Heart left ventricle (tissue), 16 donors: ENCODE data around the gene HAUS8. TPM values are rescaled to one million over a fixed set of nuclear protein-coding genes. Genes with fewer than 3 reads are reported as not detected.
A peak's percentile ranks its signal among the peaks of the same experiment; 100 is the strongest.

Experiments
- ATAC-seq, 4 donors: fragments of 200-7000 bp; cut with Tn5 transposase; one replicate each; pipeline ENCODE4 v1.9.1; 2020 to 2022; ENCODE audit warnings: moderate library complexity in 4 of 4, mild to moderate bottlenecking in 3 of 4, moderate number of reproducible peaks in 1 of 4
- DNase-seq, 5 donors: peaks; one replicate each; pipeline ENCODE4 v3.0.0-alpha.2; 2020
- H3K27ac ChIP-seq, 12 donors: fragments of 200-600 bp; sonication (generic) in 4 of 12; one replicate each; pipeline versions ENCODE4 v1.5.0 to v1.8.0; 2016 to 2022; ENCODE audit warnings: mild to moderate bottlenecking in 2 of 12
- H3K27me3 ChIP-seq, 9 donors: fragments of 200-600 bp; sonication (generic) in 2 of 9; one replicate each; pipeline versions ENCODE4 v1.5.1 to v1.8.0; 2016 to 2022; ENCODE audit warnings: mild to moderate bottlenecking in 3 of 9
- H3K36me3 ChIP-seq, 9 donors: fragments of 200-600 bp; sonication (generic) in 2 of 9; one replicate each; pipeline versions ENCODE4 v1.5.0 to v1.8.0; 2018 to 2022; ENCODE audit warnings: mild to moderate bottlenecking in 2 of 9
- H3K4me1 ChIP-seq, 12 donors: fragments of 200-600 bp; sonication (generic) in 4 of 12; one replicate each; pipeline versions ENCODE4 v1.5.0 to v1.8.0; 2016 to 2022; ENCODE audit warnings: mild to moderate bottlenecking in 3 of 12
- H3K4me3 ChIP-seq, 12 donors: fragments of 200-600 bp; sonication (generic) in 4 of 12; one replicate each; pipeline versions ENCODE4 v1.5.0 to v1.8.0; 2017 to 2022; ENCODE audit warnings: mild to moderate bottlenecking in 9 of 12, moderate library complexity in 4 of 12
- H3K9me3 ChIP-seq, 12 donors: fragments of 200-600 bp; sonication (generic) in 4 of 12; one replicate each; pipeline versions ENCODE4 v1.5.0 to v1.8.0; 2016 to 2022; ENCODE audit warnings: mild to moderate bottlenecking in 1 of 12
- CTCF ChIP-seq, 12 donors: fragments of 200-600 bp; sonication (generic) in 4 of 12; IDR thresholded peaks; one replicate each; pipeline versions ENCODE4 v1.5.0 to v1.8.0; 2018 to 2022; ENCODE audit warnings: antibody characterized with exemption in 12 of 12, mild to moderate bottlenecking in 5 of 12
- POLR2A ChIP-seq, 2 donors: fragments of 450-650 bp; IDR thresholded peaks; one replicate each; pipeline ENCODE4 v1.6.1; 2017; ENCODE audit warnings: antibody characterized with exemption in 2 of 2, mild to moderate bottlenecking in 2 of 2, moderate library complexity in 2 of 2
- WGBS, 4 donors: extraction: QIAGEN DNeasy Blood & Tissue Kit in 2 of 4; methylation state at CpG; one replicate each; pipeline versions ENCODE4 v1.1.5 to v1.1.7; 2013 to 2018; 5-methylcytosine and 5-hydroxymethylcytosine counted together
- intact Hi-C, 10 donors: fragments of 100-400 bp; cut with DNase I; formaldehyde crosslinking; loops; one replicate each; pipeline versions ENCODE4 v1.11.1 to v1.14.2; 2022
- polyA plus RNA-seq, 2 donors: library from polyadenylated mRNA; stranded (reverse); fragments of 200-250 nt; gene quantifications; one replicate each; pipeline ENCODE4 v1.2.3, GENCODE V29; 2013
- total RNA-seq, 9 donors: library from RNA; depleted of rRNA in 2 of 9; stranded (reverse); fragments of >200 nt in 2 of 9; fragmentation: NEBNext Ultra II Directional in 3 of 9; extraction: Animal tissue kit (Norgen Biotek cat#: 25700) in 3 of 9; gene quantifications; one replicate each; pipeline versions ENCODE4 v1.1.0 to v1.2.4, GENCODE V29; 2016 to 2023
- donor health status: ischemic (EF 13 %, LVEDD 7.1; RV severe dilation, severe dysfunction).
- donor health status: healthy with polysubstance abuse.
- donor health status: DM: no; HTN: yes; CAD: no.
- donor health status: DM: no; HTN: no; CAD: no.
- donor health status: ischemic (EF 25% LVEDD 6.9; RV normal size, moderate dysfunction).
- donor health status: ischemic (EF 25% LVEDD 5.7; RV mildly dilated, moderate dysfunction).
- donor health status: healthy.
- donor health status: DM: yes; HTN: yes; CAD: no.
- donor health status: ischemic (EF 35%, LVEDD 5.7; RV mildly dilated, moderate dysfunction).
- donor health status: nonischemic (EF 11% LVEDD 7.7; RV severe dilation, severe dysfunction).
- donor health status: DM: yes; HTN: yes; CAD: no.
- donor health status: PGD.
- donor health status: ischemic (EF 29% LVEDD 5.4; RV normal size, mild dysfunction).
- donor health status: nonischemic (EF 23%, LVEDD 6.1; RV moderate dilation, normal function).

HAUS8 gene
- total and polyA plus RNA-seq, 11 donors: 2.1 to 9.2 (median 4.7) TPM

- ATAC-seq: no peak
- Histone ChIP-seq H3K4me3 (no peak overlapping the region), H3K27me3 (no peaks in the 10 kb centered on the region), H3K4me1 (peaks cover 0 to 4% (median 0%) of the 10 kb centered on the region in 12 donors), H3K36me3 (peaks cover 0 to 4% (median 0%) of the 10 kb centered on the region in 9 donors), H3K27ac (no peak overlapping the region), H3K9me3 (peaks cover 0 to 7% (median 0%) of the 10 kb centered on the region in 12 donors)
- 67 to 83% (median 70%) methylated on average over 3 of the region's 3 CpGs for WGBS, 4 donors
- intact Hi-C loops: no loop called here
- no peak for TF ChIP-seq POLR2A (IDR thresholded peaks at IDR 0.05)
- no peak for TF ChIP-seq CTCF (IDR thresholded peaks at IDR 0.05)
- DNase-seq: peak in 1 of 5 donors; percentile 3
Measured at GRCh38 chr19:17005000-17005399, 70.3 kb downstream of the HAUS8 start.

DNA sequence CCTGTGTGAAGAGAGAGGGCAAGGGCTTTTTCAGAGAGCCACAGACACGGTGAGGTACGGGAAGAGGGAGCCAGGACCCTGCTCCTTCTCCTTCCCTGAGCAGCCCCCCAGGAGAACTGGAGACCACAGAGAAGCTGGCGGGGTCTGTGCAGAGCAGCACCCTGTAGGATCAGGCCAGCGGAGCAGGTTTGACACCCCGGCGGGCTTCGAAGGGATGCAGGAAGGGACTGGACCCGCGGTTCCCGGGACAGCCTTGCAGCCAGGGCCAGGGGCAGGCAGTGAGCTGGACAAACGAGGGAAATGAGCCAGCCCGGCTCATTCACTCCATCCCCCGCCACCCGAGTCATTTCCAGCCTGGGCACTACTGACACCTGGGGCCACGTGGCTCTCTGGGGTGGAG, 70.9 kb downstream of the HAUS8 start:
- WGBS, 4 donors: 83 to 93% (median 89%) methylated on average over 10 to 15 of the region's 15 CpGs
- peaks cover 0 to 3% (median 0%) of the 10 kb centered on the region in 12 donors for H3K9me3 ChIP-seq
- ATAC-seq: no peak
- no peak overlapping the region for H3K27ac ChIP-seq
- intact Hi-C loops: no loop called here
- H3K27me3 ChIP-seq: no peaks in the 10 kb centered on the region
- TF ChIP-seq POLR2A (IDR thresholded peaks at IDR 0.05) (no peak), CTCF (IDR thresholded peaks at IDR 0.05) (no peak)
- H3K4me1 ChIP-seq: peaks cover 0 to 4% (median 0%) of the 10 kb centered on the region in 12 donors
- no peak overlapping the region for H3K4me3 ChIP-seq
- peak in 1 of 5 donors; percentile 33 for DNase-seq
- peaks cover 0 to 4% (median 0%) of the 10 kb centered on the region in 9 donors for H3K36me3 ChIP-seq

GRCh38 chr19:17002455-17002854, 72.8 kb downstream of the HAUS8 start:
- Histone ChIP-seq H3K4me1 (peaks cover 0 to 4% (median 0%) of the 10 kb centered on the region in 12 donors), H3K36me3 (no peaks in the 10 kb centered on the region), H3K9me3 (peaks cover 0 to 12% (median under 1%) of the 10 kb centered on the region in 12 donors), H3K4me3 (no peak overlapping the region), H3K27ac (no peak overlapping the region), H3K27me3 (no peaks in the 10 kb centered on the region)
- no peak for ATAC-seq
- 58 to 79% (median 65%) methylated on average over 7 of the region's 7 CpGs for WGBS, 4 donors
- no peak for TF ChIP-seq CTCF (IDR thresholded peaks at IDR 0.05)
- TF ChIP-seq POLR2A (IDR thresholded peaks at IDR 0.05): no peak
- intact Hi-C loops: no loop called here
- peak in 1 of 5 donors; percentile 20 for DNase-seq

- peaks cover 0 to 4% (median 0%) of the 10 kb centered on the region in 12 donors for H3K4me1 ChIP-seq
- TF ChIP-seq CTCF (IDR thresholded peaks at IDR 0.05) (no peak), POLR2A (IDR thresholded peaks at IDR 0.05) (no peak)
- peaks cover 0 to 2% (median 0%) of the 10 kb centered on the region in 9 donors for H3K36me3 ChIP-seq
- DNase-seq: peak in 3 of 5 donors; percentile 24 to 68 (median 34)
- H3K27me3 ChIP-seq: no peaks in the 10 kb centered on the region
- intact Hi-C loops: no loop called here
- peak; percentile 59 to 64 (median 62) for ATAC-seq
- no peak overlapping the region for H3K27ac ChIP-seq
- peaks cover 0 to 12% (median under 1%) of the 10 kb centered on the region in 12 donors for H3K9me3 ChIP-seq
- no peak overlapping the region for H3K4me3 ChIP-seq
- 51 to 56% (median 53%) methylated on average over 7 of the region's 7 CpGs for WGBS, 4 donors
Measured at GRCh38 chr19:17001603-17002183, 73.6 kb downstream of the HAUS8 start.

Other genes with a start within 250 kb of the HAUS8 start
- 10 to 100 TPM; 15.2 to 36.6 (median 24.7) TPM for gene SIN3B, start 246.1 kb downstream of the HAUS8 start, total RNA-seq
- 10 to 100 TPM; 18.2 to 20.7 TPM for gene SIN3B, start 246.1 kb downstream of the HAUS8 start, polyA plus RNA-seq
- 1 to 10 TPM in 5 of 9 donors, under 1 TPM in 4; 0.12 to 4.1 (median 1.2) TPM for gene F2RL3, start 186.5 kb downstream of the HAUS8 start, total RNA-seq
- 1 to 10 TPM; 1.1 to 4.6 TPM for gene F2RL3, start 186.5 kb downstream of the HAUS8 start, polyA plus RNA-seq
- 10 to 100 TPM in 7 of 9 donors, 1 to 10 TPM in 2; 5.2 to 49.5 (median 16.9) TPM for gene CPAMD8, start 48.6 kb downstream of the HAUS8 start, total RNA-seq
- 10 to 100 TPM in 1 of 2 donors, 1 to 10 TPM in 1; 9.6 to 36.3 TPM for gene CPAMD8, start 48.6 kb downstream of the HAUS8 start, polyA plus RNA-seq
- gene MYO9B, start 325 bp upstream of the HAUS8 start, total RNA-seq: 10 to 100 TPM; 24.2 to 89.4 (median 31.3) TPM
- gene MYO9B, start 325 bp upstream of the HAUS8 start, polyA plus RNA-seq: 10 to 100 TPM; 26.9 to 39.6 TPM
- 10 to 100 TPM; 22.5 to 34.4 (median 25.8) TPM for gene USE1, start 139.9 kb upstream of the HAUS8 start, total RNA-seq
- gene USE1, start 139.9 kb upstream of the HAUS8 start, polyA plus RNA-seq: 10 to 100 TPM; 60.6 to 69.6 TPM
- 10 to 100 TPM in 6 of 9 donors, 1 to 10 TPM in 3; 8.7 to 27.2 (median 16.8) TPM for gene OCEL1, start 150.8 kb upstream of the HAUS8 start, total RNA-seq
- gene OCEL1, start 150.8 kb upstream of the HAUS8 start, polyA plus RNA-seq: 10 to 100 TPM; 15.6 to 35.2 TPM
- 100 to 1,000 TPM in 2 of 9 donors, 10 to 100 TPM in 7; 34.7 to 117 (median 47.0) TPM for gene NR2F6, start 170.5 kb upstream of the HAUS8 start, total RNA-seq
- gene NR2F6, start 170.5 kb upstream of the HAUS8 start, polyA plus RNA-seq: 10 to 100 TPM; 30.8 to 38.3 TPM
- gene USHBP1, start 189.3 kb upstream of the HAUS8 start, total RNA-seq: 10 to 100 TPM in 1 of 9 donors, 1 to 10 TPM in 8; 3.7 to 14.6 (median 7.3) TPM
- 10 to 100 TPM; 11.1 to 12.4 TPM for gene USHBP1, start 189.3 kb upstream of the HAUS8 start, polyA plus RNA-seq
- gene BABAM1, start 192.0 kb upstream of the HAUS8 start, total RNA-seq: 10 to 100 TPM; 60.9 to 92.4 (median 75.9) TPM
- 10 to 100 TPM; 67.2 to 73.5 TPM for gene BABAM1, start 192.0 kb upstream of the HAUS8 start, polyA plus RNA-seq
- under 1 TPM in 7 of 9 donors, not detected in 2; 0.07 to 0.44 (median 0.23) TPM for gene ANKLE1, start 206.4 kb upstream of the HAUS8 start, total RNA-seq
- gene ANKLE1, start 206.4 kb upstream of the HAUS8 start, polyA plus RNA-seq: under 1 TPM; 0.08 to 0.36 TPM
- gene ABHD8, start 228.0 kb upstream of the HAUS8 start, total RNA-seq: 10 to 100 TPM in 5 of 9 donors, 1 to 10 TPM in 4; 7.4 to 21.8 (median 10.3) TPM
- gene ABHD8, start 228.0 kb upstream of the HAUS8 start, polyA plus RNA-seq: 10 to 100 TPM; 11.6 to 19.2 TPM
- 100 to 1,000 TPM in 8 of 9 donors, 10 to 100 TPM in 1; 97.8 to 389 (median 174) TPM for gene MRPL34, start 230.4 kb upstream of the HAUS8 start, total RNA-seq
- 100 to 1,000 TPM; 296 to 325 TPM for gene MRPL34, start 230.4 kb upstream of the HAUS8 start, polyA plus RNA-seq
- 10 to 100 TPM; 13.9 to 47.1 (median 35.7) TPM for gene DDA1, start 234.1 kb upstream of the HAUS8 start, total RNA-seq
- gene DDA1, start 234.1 kb upstream of the HAUS8 start, polyA plus RNA-seq: 10 to 100 TPM; 64.8 to 84.6 TPM